AG10803 (cell line): ENCODE measurements around the gene MIB2.

Source experiments
- DNase-seq: peaks from one replicate; pipeline ENCODE4 v3.0.0; 2010; ENCODE audit warnings: low read depth
- H3K4me3 ChIP-seq: 2 replicates; pipeline ENCODE4 v1.5.1; 2011; ENCODE audit warnings: mild to moderate bottlenecking, low read length, control low read depth
- CTCF ChIP-seq: conservative IDR thresholded peaks from 2 replicates; pipeline ENCODE4 v1.5.1; 2011; ENCODE audit warnings: mild to moderate bottlenecking, low read length, control low read depth, inconsistent platforms

MIB2 gene

GRCh38 chr1:1623181-1623630 lies 7.9 kb downstream of the MIB2 start:
- H3K4me3 ChIP-seq = no peak overlapping the region
- no peak for TF ChIP-seq CTCF
- DNase-seq = no peak

GRCh38 chr1:1623631-1624442 lies 8.5 kb downstream of the MIB2 start:
- no peak overlapping the region for H3K4me3 ChIP-seq
- no peak for DNase-seq
- TF ChIP-seq CTCF = no peak

- TF ChIP-seq CTCF = no peak
- no peak for DNase-seq
- H3K4me3 ChIP-seq = no peak overlapping the region
Observed at GRCh38 chr1:1624443-1625403, 9.4 kb downstream of the MIB2 start.

- no peak for TF ChIP-seq CTCF
- no peak for DNase-seq
Observed at GRCh38 chr1:1625404-1625775, 10.1 kb downstream of the MIB2 start.

GRCh38 chr1:1625824-1626206 lies 10.5 kb downstream of the MIB2 start:
- no peak for TF ChIP-seq CTCF
- H3K4me3 ChIP-seq = no peak overlapping the region
- DNase-seq = no peak

More at GRCh38 chr1:1625404-1625775, 10.1 kb downstream of the MIB2 start:
- no peak overlapping the region for H3K4me3 ChIP-seq

- TF ChIP-seq CTCF = no peak
- no peak for DNase-seq
- H3K4me3 ChIP-seq = no peak overlapping the region
Observed at GRCh38 chr1:1626207-1627141, 11.2 kb downstream of the MIB2 start.
